ENCODE results near the gene ACAP2. TPM values are rescaled to one million over a fixed set of nuclear protein-coding genes. Genes with fewer than 3 reads are reported as not detected.
A peak's percentile ranks its signal among the peaks of the same experiment; 100 is the strongest.

The ACAP2 gene
- total RNA-seq, 1 experiment from 2014 or later: 42.0 TPM

DNA sequence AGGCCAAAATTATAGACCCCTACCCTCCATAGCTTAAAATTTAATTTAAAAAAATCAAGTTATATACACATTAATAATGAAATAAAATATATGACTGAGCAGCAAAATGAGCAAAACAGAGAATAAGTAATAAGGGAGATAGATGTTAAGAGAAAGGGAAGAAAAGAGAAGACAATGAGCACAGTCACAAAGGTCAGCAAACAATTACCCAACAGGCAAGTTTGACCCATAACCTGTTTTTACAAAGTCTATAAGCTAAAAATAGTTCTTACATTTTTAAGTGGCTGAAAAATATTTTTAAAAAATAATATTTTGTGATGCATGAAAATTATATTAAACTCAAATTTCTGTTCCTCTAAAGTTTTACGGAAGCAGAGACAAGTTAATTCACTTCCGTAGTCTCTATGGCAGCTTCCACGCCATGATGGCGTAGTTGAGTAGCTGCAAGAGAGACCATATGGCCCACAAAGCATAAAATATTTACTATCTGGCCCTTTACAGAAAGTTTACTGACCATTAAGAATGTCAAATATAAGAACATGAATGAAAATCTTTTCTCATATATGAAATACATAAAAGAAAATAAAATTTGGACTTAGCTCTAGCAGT is 47.5 kb downstream of the ACAP2 start (continued):
- TF ChIP-seq, protein P1, sequence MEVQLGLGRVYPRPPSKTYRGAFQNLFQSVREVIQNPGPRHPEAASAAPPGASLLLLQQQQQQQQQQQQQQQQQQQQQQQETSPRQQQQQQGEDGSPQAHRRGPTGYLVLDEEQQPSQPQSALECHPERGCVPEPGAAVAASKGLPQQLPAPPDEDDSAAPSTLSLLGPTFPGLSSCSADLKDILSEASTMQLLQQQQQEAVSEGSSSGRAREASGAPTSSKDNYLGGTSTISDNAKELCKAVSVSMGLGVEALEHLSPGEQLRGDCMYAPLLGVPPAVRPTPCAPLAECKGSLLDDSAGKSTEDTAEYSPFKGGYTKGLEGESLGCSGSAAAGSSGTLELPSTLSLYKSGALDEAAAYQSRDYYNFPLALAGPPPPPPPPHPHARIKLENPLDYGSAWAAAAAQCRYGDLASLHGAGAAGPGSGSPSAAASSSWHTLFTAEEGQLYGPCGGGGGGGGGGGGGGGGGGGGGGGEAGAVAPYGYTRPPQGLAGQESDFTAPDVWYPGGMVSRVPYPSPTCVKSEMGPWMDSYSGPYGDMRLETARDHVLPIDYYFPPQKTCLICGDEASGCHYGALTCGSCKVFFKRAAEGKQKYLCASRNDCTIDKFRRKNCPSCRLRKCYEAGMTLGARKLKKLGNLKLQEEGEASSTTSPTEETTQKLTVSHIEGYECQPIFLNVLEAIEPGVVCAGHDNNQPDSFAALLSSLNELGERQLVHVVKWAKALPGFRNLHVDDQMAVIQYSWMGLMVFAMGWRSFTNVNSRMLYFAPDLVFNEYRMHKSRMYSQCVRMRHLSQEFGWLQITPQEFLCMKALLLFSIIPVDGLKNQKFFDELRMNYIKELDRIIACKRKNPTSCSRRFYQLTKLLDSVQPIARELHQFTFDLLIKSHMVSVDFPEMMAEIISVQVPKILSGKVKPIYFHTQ (CRISPR knock-in tag; IDR thresholded peaks at IDR 0.05): no peak
- TF ChIP-seq, protein P2, sequence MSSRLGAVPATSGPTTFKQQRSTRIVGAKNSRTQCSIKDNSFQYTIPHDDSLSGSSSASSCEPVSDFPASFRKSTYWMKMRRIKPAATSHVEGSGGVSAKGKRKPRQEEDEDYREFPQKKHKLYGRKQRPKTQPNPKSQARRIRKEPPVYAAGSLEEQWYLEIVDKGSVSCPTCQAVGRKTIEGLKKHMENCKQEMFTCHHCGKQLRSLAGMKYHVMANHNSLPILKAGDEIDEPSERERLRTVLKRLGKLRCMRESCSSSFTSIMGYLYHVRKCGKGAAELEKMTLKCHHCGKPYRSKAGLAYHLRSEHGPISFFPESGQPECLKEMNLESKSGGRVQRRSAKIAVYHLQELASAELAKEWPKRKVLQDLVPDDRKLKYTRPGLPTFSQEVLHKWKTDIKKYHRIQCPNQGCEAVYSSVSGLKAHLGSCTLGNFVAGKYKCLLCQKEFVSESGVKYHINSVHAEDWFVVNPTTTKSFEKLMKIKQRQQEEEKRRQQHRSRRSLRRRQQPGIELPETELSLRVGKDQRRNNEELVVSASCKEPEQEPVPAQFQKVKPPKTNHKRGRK (CRISPR knock-in tag; IDR thresholded peaks at IDR 0.05; ENCODE audit: borderline replicate concordance): no peak
- no peak for TF ChIP-seq GABPB1 (CRISPR knock-in tag; IDR thresholded peaks at IDR 0.05)
- no peak for TF ChIP-seq ZNF263 (CRISPR knock-in tag; IDR thresholded peaks at IDR 0.05; ENCODE audit: low read depth)
- TF ChIP-seq, protein P3, sequence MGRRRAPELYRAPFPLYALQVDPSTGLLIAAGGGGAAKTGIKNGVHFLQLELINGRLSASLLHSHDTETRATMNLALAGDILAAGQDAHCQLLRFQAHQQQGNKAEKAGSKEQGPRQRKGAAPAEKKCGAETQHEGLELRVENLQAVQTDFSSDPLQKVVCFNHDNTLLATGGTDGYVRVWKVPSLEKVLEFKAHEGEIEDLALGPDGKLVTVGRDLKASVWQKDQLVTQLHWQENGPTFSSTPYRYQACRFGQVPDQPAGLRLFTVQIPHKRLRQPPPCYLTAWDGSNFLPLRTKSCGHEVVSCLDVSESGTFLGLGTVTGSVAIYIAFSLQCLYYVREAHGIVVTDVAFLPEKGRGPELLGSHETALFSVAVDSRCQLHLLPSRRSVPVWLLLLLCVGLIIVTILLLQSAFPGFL (CRISPR knock-in tag; IDR thresholded peaks at IDR 0.05; ENCODE audit: borderline replicate concordance): no peak
- TF ChIP-seq HMGA2 (CRISPR knock-in tag; IDR thresholded peaks at IDR 0.05): no peak

DNA sequence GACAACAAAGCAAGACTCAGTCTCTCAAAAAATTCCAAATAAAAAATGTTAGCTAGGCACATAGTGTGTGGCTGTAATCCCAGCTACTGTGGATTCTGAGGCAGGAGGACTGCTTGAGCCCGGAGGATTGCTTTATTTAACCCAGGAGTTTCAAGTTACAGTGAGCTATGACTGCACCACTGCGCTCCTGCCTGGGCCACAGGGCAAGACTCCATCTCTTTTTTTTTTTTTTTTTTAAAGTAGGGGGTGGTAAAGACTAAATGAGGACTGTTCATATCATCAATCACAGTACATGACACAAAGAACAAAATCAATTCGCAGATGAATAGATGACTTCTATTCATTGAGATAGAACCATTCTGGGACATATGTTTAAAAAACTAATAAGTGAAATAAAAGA is 48.1 kb downstream of the ACAP2 start:
- CTCF ChIA-PET: interaction anchor here (0.7 to 3.1 kb wide), 4 partner anchors 13 to 347 kb away, joined by 3 to 9 read pairs (median 4); partner anchors contain the start of gene XXYLT1
- H3K27me3 Mint-ChIP-seq (ENCODE audit: low read depth): no peaks in the 10 kb centered on the region
- no peak overlapping the region for H3K4me3 Mint-ChIP-seq
- POLR2A ChIA-PET: no interaction called here
- H3K4me1 Mint-ChIP-seq: peaks cover 32% of the 10 kb centered on the region
- peak; percentile 44; the same call in 1 of the 2 replicates for TF ChIP-seq ZNF121 (CRISPR knock-in tag; IDR thresholded peaks at IDR 0.05)
- TF ChIP-seq OVOL2 (CRISPR knock-in tag; IDR thresholded peaks at IDR 0.05; ENCODE audit: borderline replicate concordance): no peak
- no peaks in the 10 kb centered on the region for H3K9me3 Mint-ChIP-seq
- H3K27ac Mint-ChIP-seq: no peak overlapping the region
- ATAC-seq (peak; percentile 80), DNase-seq (ENCODE audit: low spot score) (no peak)
- H3K36me3 Mint-ChIP-seq: no peaks in the 10 kb centered on the region

DNA sequence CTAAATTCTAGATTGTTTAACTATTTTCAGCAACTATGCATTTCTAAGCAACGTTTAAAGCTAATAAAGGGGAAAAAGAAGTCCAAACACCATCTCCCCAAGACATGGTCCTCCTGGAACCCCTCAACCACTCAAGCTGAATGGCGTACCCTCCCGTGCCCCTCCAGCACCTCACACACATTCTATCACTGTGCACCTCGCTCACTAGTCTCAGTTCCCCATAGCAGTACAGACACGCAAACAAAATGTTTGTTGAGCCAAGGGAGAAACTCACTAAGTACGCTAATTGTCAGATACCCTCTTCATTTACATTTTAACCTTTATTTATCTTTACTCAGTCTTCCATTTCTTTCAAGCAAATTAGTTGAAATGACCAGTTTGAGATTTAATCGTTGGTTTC is 48.8 kb downstream of the ACAP2 start:
- CTCF ChIA-PET: interaction anchor here (0.7 to 3.1 kb wide), 4 partner anchors 14 to 347 kb away, joined by 3 to 9 read pairs (median 4); partner anchors contain the start of gene XXYLT1
- no peak for ATAC-seq
- DNase-seq (ENCODE audit: low spot score): no peak
- no peaks in the 10 kb centered on the region for H3K27me3 Mint-ChIP-seq (ENCODE audit: low read depth)
- peak overlapping the region; percentile 55 for H3K27ac Mint-ChIP-seq
- no peaks in the 10 kb centered on the region for H3K36me3 Mint-ChIP-seq
- peaks cover 32% of the 10 kb centered on the region for H3K4me1 Mint-ChIP-seq
- no peaks in the 10 kb centered on the region for H3K9me3 Mint-ChIP-seq
- POLR2A ChIA-PET: no interaction called here
- no peak overlapping the region for H3K4me3 Mint-ChIP-seq
- TF ChIP-seq ZNF232 (CRISPR knock-in tag; IDR thresholded peaks at IDR 0.05): no peak
- TF ChIP-seq, protein P4, sequence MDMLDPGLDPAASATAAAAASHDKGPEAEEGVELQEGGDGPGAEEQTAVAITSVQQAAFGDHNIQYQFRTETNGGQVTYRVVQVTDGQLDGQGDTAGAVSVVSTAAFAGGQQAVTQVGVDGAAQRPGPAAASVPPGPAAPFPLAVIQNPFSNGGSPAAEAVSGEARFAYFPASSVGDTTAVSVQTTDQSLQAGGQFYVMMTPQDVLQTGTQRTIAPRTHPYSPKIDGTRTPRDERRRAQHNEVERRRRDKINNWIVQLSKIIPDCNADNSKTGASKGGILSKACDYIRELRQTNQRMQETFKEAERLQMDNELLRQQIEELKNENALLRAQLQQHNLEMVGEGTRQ (CRISPR knock-in tag; IDR thresholded peaks at IDR 0.05): no peak
- TF ChIP-seq, protein P5, sequence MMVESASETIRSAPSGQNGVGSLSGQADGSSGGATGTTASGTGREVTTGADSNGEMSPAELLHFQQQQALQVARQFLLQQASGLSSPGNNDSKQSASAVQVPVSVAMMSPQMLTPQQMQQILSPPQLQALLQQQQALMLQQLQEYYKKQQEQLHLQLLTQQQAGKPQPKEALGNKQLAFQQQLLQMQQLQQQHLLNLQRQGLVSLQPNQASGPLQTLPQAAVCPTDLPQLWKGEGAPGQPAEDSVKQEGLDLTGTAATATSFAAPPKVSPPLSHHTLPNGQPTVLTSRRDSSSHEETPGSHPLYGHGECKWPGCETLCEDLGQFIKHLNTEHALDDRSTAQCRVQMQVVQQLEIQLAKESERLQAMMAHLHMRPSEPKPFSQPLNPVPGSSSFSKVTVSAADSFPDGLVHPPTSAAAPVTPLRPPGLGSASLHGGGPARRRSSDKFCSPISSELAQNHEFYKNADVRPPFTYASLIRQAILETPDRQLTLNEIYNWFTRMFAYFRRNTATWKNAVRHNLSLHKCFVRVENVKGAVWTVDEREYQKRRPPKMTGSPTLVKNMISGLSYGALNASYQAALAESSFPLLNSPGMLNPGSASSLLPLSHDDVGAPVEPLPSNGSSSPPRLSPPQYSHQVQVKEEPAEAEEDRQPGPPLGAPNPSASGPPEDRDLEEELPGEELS (CRISPR knock-in tag; IDR thresholded peaks at IDR 0.05): no peak
- no peak for TF ChIP-seq MXD4 (CRISPR knock-in tag; IDR thresholded peaks at IDR 0.05; ENCODE audit: borderline replicate concordance)
- TF ChIP-seq, protein P6, sequence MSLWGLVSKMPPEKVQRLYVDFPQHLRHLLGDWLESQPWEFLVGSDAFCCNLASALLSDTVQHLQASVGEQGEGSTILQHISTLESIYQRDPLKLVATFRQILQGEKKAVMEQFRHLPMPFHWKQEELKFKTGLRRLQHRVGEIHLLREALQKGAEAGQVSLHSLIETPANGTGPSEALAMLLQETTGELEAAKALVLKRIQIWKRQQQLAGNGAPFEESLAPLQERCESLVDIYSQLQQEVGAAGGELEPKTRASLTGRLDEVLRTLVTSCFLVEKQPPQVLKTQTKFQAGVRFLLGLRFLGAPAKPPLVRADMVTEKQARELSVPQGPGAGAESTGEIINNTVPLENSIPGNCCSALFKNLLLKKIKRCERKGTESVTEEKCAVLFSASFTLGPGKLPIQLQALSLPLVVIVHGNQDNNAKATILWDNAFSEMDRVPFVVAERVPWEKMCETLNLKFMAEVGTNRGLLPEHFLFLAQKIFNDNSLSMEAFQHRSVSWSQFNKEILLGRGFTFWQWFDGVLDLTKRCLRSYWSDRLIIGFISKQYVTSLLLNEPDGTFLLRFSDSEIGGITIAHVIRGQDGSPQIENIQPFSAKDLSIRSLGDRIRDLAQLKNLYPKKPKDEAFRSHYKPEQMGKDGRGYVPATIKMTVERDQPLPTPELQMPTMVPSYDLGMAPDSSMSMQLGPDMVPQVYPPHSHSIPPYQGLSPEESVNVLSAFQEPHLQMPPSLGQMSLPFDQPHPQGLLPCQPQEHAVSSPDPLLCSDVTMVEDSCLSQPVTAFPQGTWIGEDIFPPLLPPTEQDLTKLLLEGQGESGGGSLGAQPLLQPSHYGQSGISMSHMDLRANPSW (CRISPR knock-in tag; conservative IDR thresholded peaks at IDR 0.05; ENCODE audit: low read depth): no peak
- TF ChIP-seq EMX1 (CRISPR knock-in tag; IDR thresholded peaks at IDR 0.05): no peak
- no peak for TF ChIP-seq ZBTB21 (CRISPR knock-in tag; IDR thresholded peaks at IDR 0.05; ENCODE audit: borderline replicate concordance)
- TF ChIP-seq ZNF263 (CRISPR knock-in tag; IDR thresholded peaks at IDR 0.05; ENCODE audit: low read depth): no peak
- TF ChIP-seq NR1H2 (CRISPR knock-in tag; IDR thresholded peaks at IDR 0.05): no peak
- TF ChIP-seq ELF4 (CRISPR knock-in tag; IDR thresholded peaks at IDR 0.05; ENCODE audit: low read depth): no peak
- no peak for TF ChIP-seq JUN (CRISPR knock-in tag; IDR thresholded peaks at IDR 0.05)
- TF ChIP-seq, protein P7, sequence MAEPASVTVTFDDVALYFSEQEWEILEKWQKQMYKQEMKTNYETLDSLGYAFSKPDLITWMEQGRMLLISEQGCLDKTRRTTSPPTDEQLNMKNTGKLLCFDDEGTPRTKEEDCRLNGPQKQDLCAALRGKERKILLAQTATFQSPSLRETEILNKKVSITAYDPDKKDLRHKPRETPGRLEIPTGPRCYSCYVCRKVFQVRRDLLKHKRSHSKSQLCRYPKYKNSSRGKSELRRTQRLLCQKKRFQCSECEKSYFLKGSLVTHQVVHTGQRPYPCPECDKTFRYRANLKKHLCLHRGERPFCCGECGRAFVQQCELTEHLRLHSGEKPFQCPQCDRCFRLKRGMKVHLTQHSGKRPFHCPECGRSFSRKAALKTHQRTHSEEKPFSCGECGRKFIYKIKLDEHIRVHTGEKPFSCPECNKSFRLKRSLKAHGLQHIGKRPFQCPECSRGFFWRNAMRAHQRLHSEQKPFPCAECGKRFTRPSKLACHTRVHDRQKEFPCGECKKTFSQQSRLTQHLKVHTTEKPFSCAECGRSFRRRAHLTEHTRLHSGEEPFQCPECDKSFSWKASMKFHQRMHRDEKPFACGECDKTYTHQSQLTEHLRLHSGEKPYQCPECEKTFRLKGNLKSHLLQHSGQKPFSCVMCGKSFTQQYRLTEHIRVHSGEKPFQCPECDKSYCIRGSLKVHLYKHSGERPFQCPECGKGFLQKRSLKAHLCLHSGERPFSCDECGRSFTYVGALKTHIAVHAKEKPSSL (CRISPR knock-in tag; conservative IDR thresholded peaks at IDR 0.05): no peak
